T-cell (primary cell): ENCODE results near the gene MICAL3. TPM values are rescaled to one million over a fixed set of nuclear protein-coding genes. Genes with fewer than 3 reads are reported as not detected.

Experiments
- ATAC-seq, 4 experiments: fragments of 200-7000 bp in 3 of 4; fragments of 150-1000 bp in 1 of 4; cut with Tn5 transposase; replicated peaks in 1 of 4; 1 replicate in 3 of 4; 2 replicates in 1 of 4; pipeline ENCODE4 v1.10.0; 2021; ENCODE audit warnings: moderate library complexity in 3 of 4, mild to moderate bottlenecking in 2 of 4, moderate number of reproducible peaks in 1 of 4
- CTCF ChIA-PET, 2 donors: fragments of 300-600 bp; sonication (Branson Sonifier 250); formaldehyde crosslinking; loops; one replicate each; lab custom pipeline; 2022; ENCODE audit warnings: antibody characterized with exemption in 2 of 2; lab: Charles Lee
- POLR2A ChIA-PET, 2 donors: fragments of 300-600 bp; sonication (Branson Sonifier 250); formaldehyde crosslinking; loops; one replicate each; lab custom pipeline; 2022; ENCODE audit warnings: antibody characterized with exemption in 2 of 2; lab: Charles Lee
- DNase-seq, 35 experiments: peaks; one replicate each; pipeline versions ENCODE4 v3.0.0 to v3.0.0-alpha.2; 2013 to 2023
- H3K27ac ChIP-seq: one replicate; pipeline ENCODE4 v1.5.1; 2013; ENCODE audit warnings: low read length
- H3K27me3 ChIP-seq, 2 experiments: replicated peaks in 1 of 2; 1 replicate in 1 of 2; 2 replicates in 1 of 2; pipeline versions ENCODE4 v1.6.1 to v1.7.0; 2013; ENCODE audit warnings: low read length in 1 of 2, mixed read lengths in 1 of 2; ENCODE audit not compliant: control insufficient read depth in 2 of 2, insufficient read depth in 2 of 2; ENCODE audit errors: extremely low read depth in 1 of 2
- H3K36me3 ChIP-seq, 2 donors: 1 replicate in 1 of 2; 2 replicates in 1 of 2; pipeline versions ENCODE4 v1.6.1 to v1.7.0; 2013; ENCODE audit warnings: low read length in 1 of 2; ENCODE audit not compliant: control insufficient read depth in 2 of 2, insufficient read depth in 1 of 2; ENCODE audit errors: extremely low read depth in 1 of 2
- H3K4me1 ChIP-seq, 2 experiments: 1 replicate in 1 of 2; 2 replicates in 1 of 2; pipeline versions ENCODE4 v1.6.1 to v1.7.0; 2013; ENCODE audit warnings: low read length in 2 of 2, mixed read lengths in 1 of 2; ENCODE audit not compliant: insufficient read depth in 2 of 2, control insufficient read depth in 1 of 2; ENCODE audit errors: extremely low read depth in 1 of 2
- H3K4me3 ChIP-seq, 2 donors: 1 replicate in 1 of 2; 2 replicates in 1 of 2; pipeline versions ENCODE4 v1.5.1 to v1.7.0; 2013; ENCODE audit warnings: mild to moderate bottlenecking in 2 of 2, low read length in 1 of 2, moderate library complexity in 1 of 2; ENCODE audit not compliant: control insufficient read depth in 1 of 2; ENCODE audit errors: extremely low read depth in 1 of 2
- H3K9me3 ChIP-seq: 2 replicates; pipeline ENCODE4 v1.7.0; 2013
- H3K27ac Mint-ChIP-seq, 2 donors: one replicate each; pipeline ENCODE4 v1.8.0; 2020 to 2021; ENCODE audit warnings: mild to moderate bottlenecking in 2 of 2, mixed read lengths in 2 of 2
- H3K27me3 Mint-ChIP-seq, 2 donors: one replicate each; pipeline ENCODE4 v1.8.0; 2021 to 2022; ENCODE audit warnings: mixed read lengths in 2 of 2
- H3K36me3 Mint-ChIP-seq: one replicate; pipeline ENCODE4 v1.8.0; 2021; ENCODE audit warnings: mixed read lengths
- H3K4me1 Mint-ChIP-seq, 3 donors: one replicate each; pipeline ENCODE4 v1.8.0; 2020 to 2022; ENCODE audit warnings: mixed read lengths in 3 of 3, mild to moderate bottlenecking in 1 of 3
- H3K4me3 Mint-ChIP-seq, 3 donors: one replicate each; pipeline ENCODE4 v1.8.0; 2020 to 2022; ENCODE audit warnings: mild to moderate bottlenecking in 3 of 3, mixed read lengths in 3 of 3, moderate library complexity in 3 of 3
- H3K9me3 Mint-ChIP-seq, 3 donors: one replicate each; pipeline ENCODE4 v1.8.0; 2020 to 2022; ENCODE audit warnings: mixed read lengths in 3 of 3
- WGBS: methylation state at CpG from one replicate; pipeline ENCODE4 v1.1.5; 2013; ENCODE audit warnings: missing lambda C conversion rate; ENCODE audit not compliant: insufficient coverage; 5-methylcytosine and 5-hydroxymethylcytosine counted together
- total RNA-seq, 35 experiments: library from RNA in 6 of 35; stranded (reverse) in 6 of 35; fragments of 120-200 nt in 1 of 35; gene quantifications; one replicate each; pipeline versions ENCODE4 v1.2.1 to v1.2.4 and lab custom pipeline; 2013 to 2026

MICAL3 gene
- total RNA-seq, 5 donors from 2014 or later (not counting 1 experiment from before 2014, with no cell fraction given) = 19.1 to 37.5 (median 22.3) TPM

DNA sequence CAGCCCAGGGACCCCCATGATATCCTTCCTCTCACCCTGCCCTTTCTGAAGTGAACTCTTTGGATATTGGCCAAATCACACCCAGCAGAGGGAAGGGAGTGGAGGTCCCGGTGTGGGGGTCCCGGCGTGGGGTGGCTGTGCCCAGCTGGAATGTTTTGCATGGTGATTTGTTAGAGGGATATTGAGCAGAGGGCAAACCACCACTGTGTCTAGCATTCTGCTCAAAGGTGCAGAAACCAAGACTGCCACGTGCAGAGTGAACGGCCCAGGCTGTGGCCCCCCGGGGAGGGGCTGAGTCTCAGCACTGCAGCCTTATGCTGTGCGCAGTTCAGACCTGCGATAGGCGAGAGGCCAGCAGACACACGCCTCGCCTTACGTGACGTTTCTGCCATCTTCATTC lies 242.2 kb downstream of the MICAL3 start:
- Mint-ChIP-seq H3K27ac (peak overlapping the region in 1 of 2 donors; percentile 54), H3K9me3 (no peaks in the 10 kb centered on the region), H3K36me3 (no peaks in the 10 kb centered on the region), H3K27me3 (no peaks in the 10 kb centered on the region), H3K4me3 (no peak overlapping the region), H3K4me1 (peaks cover 49 to 58% (median 51%) of the 10 kb centered on the region in 3 donors)
- ATAC-seq (no peak), DNase-seq (no peak)
- Histone ChIP-seq H3K9me3 (no peaks in the 10 kb centered on the region), H3K36me3 (peaks cover 0 to 2% of the 10 kb centered on the region in 2 donors), H3K4me1 (peaks cover 2 to 73% of the 10 kb centered on the region in 2 experiments), H3K4me3 (no peak overlapping the region), H3K27me3 (no peaks in the 10 kb centered on the region), H3K27ac (peak overlapping the region; percentile 57)
- CTCF ChIA-PET = no interaction called here
- WGBS = 93% methylated on average over 12 of the region's 13 CpGs
- POLR2A ChIA-PET = no interaction called here

- H3K9me3 ChIP-seq = no peaks in the 10 kb centered on the region
- Mint-ChIP-seq H3K36me3 (no peaks in the 10 kb centered on the region), H3K4me1 (peaks cover 52 to 60% (median 56%) of the 10 kb centered on the region in 3 donors), H3K27ac (peak overlapping the region; percentile 85 to 91), H3K9me3 (no peaks in the 10 kb centered on the region), H3K4me3 (peak overlapping the region in 2 of 3 donors; percentile 9 to 95), H3K27me3 (no peaks in the 10 kb centered on the region)
- H3K27me3 ChIP-seq = no peaks in the 10 kb centered on the region
- DNase-seq (peak in 32 of 35 experiments; percentile 23 to 76 (median 43)), ATAC-seq (peak; percentile 38 to 57 (median 46))
- H3K4me3 ChIP-seq = no peak overlapping the region
- POLR2A ChIA-PET = interaction anchor here in 1 of 2 donors (0.6 kb wide), 1 partner anchor 116 kb away, joined by 8 read pairs; no protein-coding TSS in a partner anchor
- H3K27ac ChIP-seq = peak overlapping the region; percentile 57
- H3K4me1 ChIP-seq = peaks cover 2 to 73% of the 10 kb centered on the region in 2 experiments
- 35% methylated on average over 11 of the region's 12 CpGs for WGBS
- H3K36me3 ChIP-seq = peaks cover 0 to 2% of the 10 kb centered on the region in 2 donors
- CTCF ChIA-PET = interaction anchor here in 1 of 2 donors (0.5 kb wide), 1 partner anchor 22 kb away, joined by 3 read pairs; no protein-coding TSS in a partner anchor
These were observed 242.9 kb downstream of the MICAL3 start for GRCh38 chr22:17781319-17782031.

GRCh38 chr22:17780741-17781318 lies 243.5 kb downstream of the MICAL3 start:
- Mint-ChIP-seq H3K9me3 (no peaks in the 10 kb centered on the region), H3K27me3 (no peaks in the 10 kb centered on the region), H3K27ac (peak overlapping the region; percentile 85 to 91), H3K4me1 (peaks cover 58 to 64% (median 63%) of the 10 kb centered on the region in 3 donors), H3K36me3 (no peaks in the 10 kb centered on the region), H3K4me3 (peak overlapping the region in 1 of 3 donors; percentile 95)
- peaks cover 6 to 75% of the 10 kb centered on the region in 2 experiments for H3K4me1 ChIP-seq
- no peaks in the 10 kb centered on the region for H3K9me3 ChIP-seq
- DNase-seq (no peak), ATAC-seq (no peak)
- WGBS = 82% methylated on average over 4 of the region's 10 CpGs
- H3K27me3 ChIP-seq = no peaks in the 10 kb centered on the region
- H3K27ac ChIP-seq = peak overlapping the region; percentile 57
- no peak overlapping the region for H3K4me3 ChIP-seq
- ChIA-PET POLR2A (interaction anchor here in 1 of 2 donors (0.6 kb wide), 1 partner anchor 116 kb away, joined by 8 read pairs; no protein-coding TSS in a partner anchor), CTCF (interaction anchor here in 1 of 2 donors (0.5 kb wide), 1 partner anchor 21 kb away, joined by 3 read pairs; no protein-coding TSS in a partner anchor)
- peaks cover 0 to 2% of the 10 kb centered on the region in 2 donors for H3K36me3 ChIP-seq

- 55% methylated on average over 16 of the region's 19 CpGs for WGBS
- ATAC-seq (no peak), DNase-seq (peak in 2 of 35 experiments; percentile 18 to 21)
- no peaks in the 10 kb centered on the region for H3K27me3 Mint-ChIP-seq
- H3K4me3 Mint-ChIP-seq = peak overlapping the region; percentile 6 to 95 (median 34)
- ChIA-PET CTCF (interaction anchor here in 1 of 2 donors (1.2 kb wide), 1 partner anchor 370 kb away, joined by 3 read pairs; the partner anchor contains the start of gene USP18), POLR2A (no interaction called here)
- H3K4me1 ChIP-seq = peaks cover 12 to 75% of the 10 kb centered on the region in 2 experiments
- H3K27ac ChIP-seq = peak overlapping the region; percentile 11
- H3K36me3 ChIP-seq = peaks cover 0 to 2% of the 10 kb centered on the region in 2 donors
- peaks cover 64 to 70% (median 69%) of the 10 kb centered on the region in 3 donors for H3K4me1 Mint-ChIP-seq
- no peaks in the 10 kb centered on the region for H3K36me3 Mint-ChIP-seq
- no peaks in the 10 kb centered on the region for H3K9me3 ChIP-seq
- no peak overlapping the region for H3K4me3 ChIP-seq
- H3K27me3 ChIP-seq = no peaks in the 10 kb centered on the region
- no peaks in the 10 kb centered on the region for H3K9me3 Mint-ChIP-seq
- peak overlapping the region in 1 of 2 donors; percentile 72 for H3K27ac Mint-ChIP-seq
These were observed 244.1 kb downstream of the MICAL3 start for GRCh38 chr22:17780116-17780740.

DNA sequence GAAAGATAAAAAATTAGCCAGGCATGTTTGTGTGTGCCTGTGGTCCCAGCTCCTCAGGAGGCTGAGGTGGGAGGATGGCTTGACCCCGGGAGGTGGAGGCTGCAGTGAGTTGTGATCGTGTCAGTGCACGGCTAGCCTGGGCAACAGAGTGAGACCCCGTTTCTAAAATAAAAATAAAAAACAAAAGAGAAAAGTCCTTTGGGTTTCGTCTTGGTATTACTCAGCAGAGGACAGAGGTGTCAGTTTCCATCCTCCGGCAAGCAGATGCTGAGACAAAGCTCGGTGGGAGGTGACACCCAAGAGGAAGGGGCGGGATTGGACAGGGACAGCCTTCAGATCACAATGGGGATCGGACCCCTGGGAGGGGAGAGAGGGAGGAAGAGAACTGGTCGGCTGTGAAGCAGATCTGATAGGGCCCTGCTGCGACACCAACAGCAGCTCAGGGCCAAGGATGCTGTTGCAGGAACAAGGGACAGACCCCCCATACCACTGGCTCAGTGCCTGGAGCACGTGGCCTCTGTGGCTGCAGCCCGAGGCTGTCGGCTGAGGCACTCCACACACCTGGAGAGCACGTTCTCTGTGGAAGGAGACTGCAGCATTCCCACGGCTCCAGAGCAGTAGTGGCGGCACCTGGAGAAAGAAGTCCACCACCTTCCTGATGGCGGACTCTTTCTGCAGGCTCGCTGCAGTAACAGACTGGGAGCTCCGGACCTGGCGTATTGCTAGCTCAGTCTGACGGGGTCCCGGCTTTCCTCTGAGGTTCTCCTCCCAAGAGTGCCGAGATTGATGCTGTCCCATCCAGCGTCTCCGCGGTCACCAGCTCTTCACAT lies 244.9 kb downstream of the MICAL3 start:
- Histone ChIP-seq H3K27ac (peak overlapping the region; percentile 11), H3K4me3 (no peak overlapping the region), H3K9me3 (no peaks in the 10 kb centered on the region), H3K4me1 (peaks cover 18 to 78% of the 10 kb centered on the region in 2 experiments), H3K36me3 (peaks cover 0 to 2% of the 10 kb centered on the region in 2 donors), H3K27me3 (no peaks in the 10 kb centered on the region)
- H3K36me3 Mint-ChIP-seq = no peaks in the 10 kb centered on the region
- peak overlapping the region; percentile 72 to 77 for H3K27ac Mint-ChIP-seq
- H3K4me3 Mint-ChIP-seq = peak overlapping the region; percentile 91 to 97 (median 95)
- 68% methylated on average over 16 of the region's 27 CpGs for WGBS
- no peaks in the 10 kb centered on the region for H3K27me3 Mint-ChIP-seq
- no peak for ATAC-seq
- CTCF ChIA-PET = interaction anchor here in 1 of 2 donors (1.2 kb wide), 1 partner anchor 370 kb away, joined by 3 read pairs; the partner anchor contains the start of gene USP18
- peaks cover 71 to 77% (median 74%) of the 10 kb centered on the region in 3 donors for H3K4me1 Mint-ChIP-seq
- POLR2A ChIA-PET = no interaction called here
- no peak for DNase-seq
- no peaks in the 10 kb centered on the region for H3K9me3 Mint-ChIP-seq
